GM19372 (cell line): Measurements from ENCODE around the gene UBAP1.
"Not testable (repeated sequence)": the region's sequence is repeated elsewhere in the genome, so short reads cannot be mapped to it uniquely, and the experiment has no call there.

Experiments
- ATAC-seq: cut with Tn5 transposase; IDR thresholded peaks from one replicate; pipeline ENCODE4 v1.9.1; 2021; ENCODE audit warnings: mild to moderate bottlenecking, low read depth, moderate library complexity; ENCODE audit not compliant: unreplicated experiment

The UBAP1 gene

DNA sequence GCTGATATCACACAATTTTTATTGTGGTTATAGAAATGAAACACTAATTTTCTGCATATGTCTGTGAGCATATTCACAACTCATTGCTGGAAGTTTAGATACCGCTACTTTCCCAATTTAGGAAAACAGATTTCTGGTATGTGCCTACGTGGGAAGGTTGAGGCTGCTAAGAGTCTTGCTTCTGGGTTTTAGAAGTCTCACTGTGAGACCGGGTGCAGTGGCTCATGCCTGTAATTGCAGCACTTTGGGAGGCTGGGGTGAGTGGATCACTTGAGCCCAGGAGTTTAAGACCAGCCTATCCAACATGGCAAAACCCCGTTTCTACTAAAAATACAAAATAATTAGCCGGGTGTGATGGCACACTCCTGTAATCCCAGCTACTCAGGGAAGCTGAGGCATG lies 39.6 kb downstream of the UBAP1 start:
- no peak for ATAC-seq

GRCh38 chr9:34219421-34219820 lies 40.6 kb downstream of the UBAP1 start:
- ATAC-seq = no peak

- no peak for ATAC-seq
Observed at GRCh38 chr9:34220218-34220617, 41.4 kb downstream of the UBAP1 start.

GRCh38 chr9:34224349-34224748 lies 45.5 kb downstream of the UBAP1 start:
- ATAC-seq = no peak

DNA sequence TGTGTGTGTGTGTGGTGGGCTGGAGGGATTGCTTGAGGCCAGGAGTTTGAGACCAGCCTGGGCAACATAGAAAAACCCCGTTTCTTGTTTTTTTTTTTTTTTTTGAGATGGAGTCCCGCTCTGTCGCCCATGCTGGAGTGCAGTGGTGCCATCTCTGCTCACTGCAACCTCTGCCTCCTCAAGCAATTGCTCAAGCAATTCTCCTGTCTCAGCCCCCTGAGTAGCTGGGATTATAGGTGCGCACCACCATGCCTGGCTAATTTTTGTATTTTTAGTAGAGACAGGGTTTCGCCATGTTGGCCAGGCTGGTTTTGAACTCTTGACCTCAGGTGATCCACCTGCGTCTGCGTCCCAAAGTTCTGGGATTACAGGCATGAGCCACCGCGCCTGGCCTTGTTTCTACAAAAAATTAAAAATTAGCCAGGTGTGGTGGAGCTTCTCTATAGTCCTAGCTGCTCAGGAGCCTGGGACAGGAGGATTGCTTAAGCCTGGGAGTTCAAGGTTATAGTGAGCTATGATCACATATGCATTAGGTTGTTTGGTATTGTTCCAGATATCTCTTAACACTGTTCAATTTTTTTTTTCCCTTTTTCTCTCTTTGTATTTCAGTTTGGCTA lies 47.4 kb downstream of the UBAP1 start:
- ATAC-seq = not testable (repeated sequence)

DNA sequence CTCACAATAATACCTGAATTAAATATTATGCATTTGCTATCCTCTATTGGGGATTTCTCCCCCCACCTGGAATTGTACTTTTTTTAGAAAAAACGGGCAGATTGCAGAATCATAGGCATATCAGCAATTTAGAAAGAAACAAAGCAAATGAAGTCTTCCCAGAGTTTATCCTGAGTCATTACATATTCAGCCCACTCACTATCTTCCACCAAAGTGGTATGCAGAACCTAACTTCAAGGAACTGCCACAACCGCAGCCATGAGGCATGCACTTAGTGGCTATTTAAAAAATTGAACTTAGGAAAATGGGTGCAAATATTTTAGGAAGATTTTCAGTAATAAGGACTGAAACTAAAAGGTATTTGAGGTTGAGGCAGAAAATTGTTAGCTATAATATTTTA lies 48.6 kb downstream of the UBAP1 start:
- ATAC-seq = no peak

- no peak for ATAC-seq
Observed at GRCh38 chr9:34230556-34230955, 51.7 kb downstream of the UBAP1 start.

DNA sequence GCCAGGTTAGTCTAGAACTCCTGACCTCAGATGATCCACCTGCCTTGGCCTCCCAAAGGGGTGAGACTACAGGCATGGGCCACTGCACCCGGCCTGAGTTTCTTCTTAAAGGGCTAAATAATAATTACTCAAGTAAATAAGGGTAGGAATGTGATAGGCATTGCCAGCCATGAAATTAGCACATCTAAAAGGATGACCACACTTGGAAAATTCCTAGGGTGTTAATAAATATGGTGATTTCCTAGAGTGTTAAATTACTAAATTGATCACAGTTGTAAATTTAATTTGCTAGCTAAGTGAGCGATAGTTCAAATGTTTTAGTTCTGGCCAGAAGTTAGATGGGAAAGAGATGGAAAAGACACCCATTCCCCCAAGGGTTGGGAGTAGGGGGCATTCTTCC lies 53.4 kb downstream of the UBAP1 start:
- ATAC-seq = no peak

DNA sequence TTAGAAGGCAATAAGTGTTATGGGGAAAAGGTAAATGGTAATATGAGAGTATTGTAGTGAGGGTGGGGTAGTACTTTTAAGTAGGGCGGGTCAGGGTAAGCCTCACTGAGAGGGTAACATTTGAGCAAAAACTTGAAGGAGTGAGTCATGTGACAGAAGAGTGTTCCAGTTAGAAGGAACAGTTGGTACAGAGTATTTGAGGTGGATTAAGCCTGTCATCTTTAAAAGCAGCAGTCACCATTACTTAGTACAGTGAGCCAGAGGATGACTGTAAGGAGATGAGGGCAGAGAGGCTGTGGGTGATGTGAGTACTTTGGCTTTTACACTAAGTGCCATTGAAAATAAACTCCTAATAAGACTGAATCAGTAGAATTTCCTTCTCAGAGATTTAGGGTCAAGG lies 54.8 kb downstream of the UBAP1 start:
- no peak for ATAC-seq

DNA sequence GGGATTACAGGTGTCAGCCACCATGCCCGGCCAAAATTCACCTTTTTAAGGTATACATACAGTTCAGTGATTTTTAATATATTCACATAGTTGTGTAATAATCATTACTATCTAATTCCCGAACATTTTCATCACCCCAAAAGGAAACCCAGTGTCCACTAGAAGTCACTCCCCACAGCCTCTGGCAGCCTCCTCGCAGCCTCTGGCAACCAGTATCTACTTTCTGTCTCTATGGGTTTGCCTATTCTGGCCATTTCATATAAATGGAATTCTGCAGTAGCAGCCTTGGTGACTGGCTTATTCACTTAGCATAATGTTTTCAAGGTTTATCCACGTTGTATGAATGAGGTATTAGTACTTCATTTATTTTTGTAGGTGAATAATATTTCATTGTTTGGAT lies 59.0 kb downstream of the UBAP1 start:
- ATAC-seq = no peak

- no peak for ATAC-seq
Observed at GRCh38 chr9:34240006-34240405, 61.2 kb downstream of the UBAP1 start.

DNA sequence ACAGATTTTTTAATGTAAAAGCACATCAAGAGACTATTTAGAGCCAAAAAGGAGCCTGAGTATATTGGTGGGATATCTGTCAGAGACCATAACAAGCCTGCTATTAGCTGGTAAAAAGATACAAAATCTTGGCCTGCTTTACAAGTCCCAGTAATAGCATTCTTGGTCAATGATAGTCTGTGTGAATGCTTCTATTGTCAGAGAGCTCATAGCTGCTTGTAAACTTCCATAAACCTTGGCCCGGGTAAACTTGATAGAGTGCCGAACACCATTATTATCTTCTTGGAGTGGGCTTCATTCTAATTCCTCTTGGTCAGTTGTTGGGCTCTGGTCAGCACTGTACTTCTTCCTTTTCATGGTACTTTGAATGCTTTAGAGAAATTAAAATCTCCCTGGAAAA lies 64.0 kb downstream of the UBAP1 start:
- no peak for ATAC-seq

- not testable (repeated sequence) for ATAC-seq
Observed at GRCh38 chr9:34245212-34245611, 66.4 kb downstream of the UBAP1 start.

GRCh38 chr9:34246453-34246852 lies 67.6 kb downstream of the UBAP1 start:
- ATAC-seq = no peak

DNA sequence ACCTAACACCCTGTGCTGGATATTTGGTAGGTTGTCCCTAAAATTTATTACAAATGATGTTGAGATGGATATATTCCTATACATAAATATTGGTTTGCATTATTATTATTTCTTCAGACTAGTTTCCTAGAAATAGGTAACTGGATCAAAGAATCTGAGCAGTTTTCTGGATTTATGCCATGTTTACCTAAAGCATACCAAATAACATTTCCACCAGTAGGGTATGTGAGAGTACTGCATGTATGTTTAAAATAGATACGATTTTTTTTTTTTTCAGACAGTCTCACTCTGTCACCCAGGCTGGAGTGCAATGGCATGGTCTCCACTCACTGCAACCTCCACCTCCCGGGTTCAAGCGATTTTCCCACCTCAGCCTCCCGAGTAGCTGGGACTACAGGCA lies 68.9 kb downstream of the UBAP1 start:
- ATAC-seq = not testable (repeated sequence)

DNA sequence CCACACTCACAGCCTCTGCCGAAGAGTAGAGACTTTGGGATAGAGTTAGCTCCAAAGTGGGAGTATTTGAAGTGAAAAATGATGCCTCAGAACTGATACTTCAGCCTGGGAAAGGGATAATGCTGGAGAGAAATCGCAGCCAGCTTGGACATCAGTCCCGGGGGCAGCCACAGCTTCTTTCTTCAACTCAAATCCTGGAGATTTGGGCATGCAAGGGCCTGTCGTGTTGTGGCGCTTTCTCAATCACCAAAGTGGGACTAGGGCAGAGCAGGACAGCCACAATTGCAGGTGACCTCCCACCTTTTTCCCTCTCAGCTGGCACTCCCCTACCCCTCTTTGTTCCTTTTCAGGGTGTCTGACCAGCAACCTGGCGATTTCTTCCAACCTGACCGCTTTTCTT lies 70.4 kb downstream of the UBAP1 start:
- ATAC-seq = no peak

GRCh38 chr9:34250721-34251120 lies 71.9 kb downstream of the UBAP1 start:
- ATAC-seq = no peak

DNA sequence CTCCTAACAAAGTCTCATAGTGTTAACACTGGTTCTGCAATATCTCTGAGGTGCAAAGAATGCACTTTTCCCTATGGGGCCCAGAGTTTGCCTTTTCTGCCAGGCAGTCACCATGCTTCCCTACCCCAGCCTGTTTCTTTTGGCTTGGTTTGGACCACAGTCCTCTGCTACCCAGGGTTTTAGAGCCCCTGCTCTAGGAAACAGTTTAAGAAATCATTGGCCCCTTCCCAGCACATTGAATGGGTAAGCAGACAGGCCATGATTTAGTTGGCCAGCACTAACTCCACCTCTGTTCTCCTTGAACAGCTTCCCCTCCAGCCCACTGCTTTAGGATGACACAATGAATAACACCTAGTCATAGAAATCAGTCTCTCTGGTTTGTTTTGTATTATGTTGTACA lies 73.2 kb downstream of the UBAP1 start:
- no peak for ATAC-seq

- no peak for ATAC-seq
Observed at GRCh38 chr9:34252670-34253459, 74.0 kb downstream of the UBAP1 start.

DNA sequence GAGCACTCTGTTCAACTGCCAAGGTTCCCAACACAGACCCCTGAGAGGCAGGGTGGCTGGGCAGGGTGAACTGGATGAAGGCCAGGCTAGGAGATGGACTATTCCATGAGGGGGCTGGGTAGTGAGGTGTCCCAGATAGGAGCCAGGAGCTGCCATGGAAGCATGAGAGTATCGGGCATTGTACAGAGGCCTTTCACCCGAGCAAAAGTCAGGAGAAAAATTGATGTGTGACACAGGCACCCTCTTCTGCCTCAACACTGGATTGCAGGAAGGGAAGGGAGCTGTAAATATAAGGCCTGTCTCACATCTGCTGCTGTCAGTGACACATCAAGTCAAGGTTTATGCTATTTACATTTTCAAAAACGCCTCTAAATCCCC lies 74.6 kb downstream of the UBAP1 start:
- ATAC-seq = no peak

DNA sequence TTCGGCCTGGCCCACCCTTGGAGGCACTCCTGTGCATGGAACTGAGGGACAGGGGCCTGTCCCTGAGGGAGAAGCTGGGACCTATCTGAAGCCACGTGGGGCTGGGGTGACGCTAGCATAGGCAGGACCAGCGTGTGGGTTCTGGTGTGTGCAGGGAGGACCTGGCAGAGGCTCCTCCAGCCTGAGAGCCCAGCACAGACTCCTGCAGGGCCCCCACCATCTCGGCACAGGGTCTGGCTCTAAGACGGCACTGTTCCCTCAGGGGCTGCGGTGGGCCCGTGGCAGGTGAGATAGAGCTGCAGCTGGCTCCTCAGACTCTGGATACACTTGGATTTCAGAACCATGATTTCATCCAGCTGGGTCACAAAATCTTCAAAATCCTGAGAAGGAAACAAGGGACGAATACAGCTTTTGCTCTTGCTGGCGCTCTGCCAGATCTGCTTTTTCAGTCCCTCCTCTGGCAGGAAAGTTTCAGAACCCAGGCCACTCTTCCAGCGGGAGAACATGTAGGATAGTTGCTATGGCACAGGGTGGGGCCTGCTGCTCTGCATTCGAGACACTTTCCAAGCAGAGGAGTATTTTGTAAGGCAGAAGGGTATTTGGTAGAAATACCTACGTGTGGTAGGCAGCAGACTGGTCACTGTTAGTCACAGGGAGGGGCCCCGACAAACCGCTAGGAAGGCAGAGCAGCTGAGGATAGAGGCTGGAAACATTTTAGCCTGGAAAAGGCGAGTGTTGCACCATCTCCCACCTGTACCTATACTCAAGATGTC lies 75.5 kb downstream of the UBAP1 start:
- ATAC-seq = no peak
